Large intestine (tissue), 3 donors: ENCODE measurements around the gene ZFP14. TPM values are rescaled to one million over a fixed set of nuclear protein-coding genes. Genes with fewer than 3 reads are reported as not detected.
"Not testable (repeated sequence)": the region's sequence is repeated elsewhere in the genome, so short reads cannot be mapped to it uniquely, and the experiment has no call there.

Experiments used
- DNase-seq, 2 donors: peaks; one replicate each; pipeline versions ENCODE4 v3.0.0 to v3.0.0-alpha.2; 2013
- H3K27ac ChIP-seq: one replicate; pipeline ENCODE4 v1.5.1; 2013; ENCODE audit warnings: low read length
- H3K27me3 ChIP-seq: 2 replicates; pipeline ENCODE4 v1.6.1; 2013; ENCODE audit warnings: low read length; ENCODE audit not compliant: control insufficient read depth, insufficient read depth
- H3K36me3 ChIP-seq: 2 replicates; pipeline ENCODE4 v1.6.1; 2013; ENCODE audit warnings: low read length; ENCODE audit not compliant: control insufficient read depth, insufficient read depth
- H3K4me1 ChIP-seq: one replicate; pipeline ENCODE4 v1.6.1; 2013; ENCODE audit warnings: low read length; ENCODE audit not compliant: control insufficient read depth, insufficient read depth
- H3K4me3 ChIP-seq: one replicate; pipeline ENCODE4 v1.5.1; 2013; ENCODE audit warnings: low read length
- H3K9me3 ChIP-seq: one replicate; pipeline ENCODE4 v1.6.1; 2013; ENCODE audit warnings: mild to moderate bottlenecking, low read depth, low read length, moderate library complexity; ENCODE audit not compliant: control insufficient read depth
- WGBS: methylation state at CpG from one replicate; pipeline ENCODE4 v1.1.5; 2013; ENCODE audit warnings: low lambda C conversion rate; ENCODE audit not compliant: insufficient coverage; 5-methylcytosine and 5-hydroxymethylcytosine counted together
- polyA plus RNA-seq: library from polyadenylated mRNA; unstranded; fragments of 120-200 nt; gene quantifications from one replicate; pipeline ENCODE4 v1.2.1, GENCODE V29; 2013

Gene ZFP14
- polyA plus RNA-seq, 1 donor: 8.7 TPM

- H3K9me3 ChIP-seq, H3K36me3 ChIP-seq, H3K4me3 ChIP-seq, H3K27ac ChIP-seq, H3K4me1 ChIP-seq, DNase-seq, H3K27me3 ChIP-seq: not testable (repeated sequence)
- WGBS: no CpG with 5 or more reads among the region's 30 CpGs
These were observed 86.7 kb downstream of the ZFP14 start for GRCh38 chr19:36292317-36292716.

Other genes with a start within 250 kb of the ZFP14 start
- 516 TPM for gene CAPNS1, start 239.1 kb downstream of the ZFP14 start, polyA plus RNA-seq
- gene COX7A1, start 226.8 kb downstream of the ZFP14 start, polyA plus RNA-seq: 11.5 TPM
- gene ZNF565, start 164.5 kb downstream of the ZFP14 start, polyA plus RNA-seq: 5.3 TPM
- gene ZNF146, start 164.1 kb downstream of the ZFP14 start, polyA plus RNA-seq: 71.8 TPM
- gene ZFP82, start 39.4 kb upstream of the ZFP14 start, polyA plus RNA-seq: 6.4 TPM
- 12.5 TPM for gene ZNF566, start 110.4 kb upstream of the ZFP14 start, polyA plus RNA-seq
- 16.1 TPM for gene ZNF260, start 149.1 kb upstream of the ZFP14 start, polyA plus RNA-seq
- 19.0 TPM for gene ZNF529, start 194.1 kb upstream of the ZFP14 start, polyA plus RNA-seq
- gene ZNF382, start 226.1 kb upstream of the ZFP14 start, polyA plus RNA-seq: 5.4 TPM